Measurements from ENCODE around the gene ZNF521.
A peak's percentile ranks its signal among the peaks of the same experiment; 100 is the strongest.

ZNF521 gene

GRCh38 chr18:25250474-25250851 is 101.5 kb downstream of the ZNF521 start:
- DNase-seq (ENCODE audit: low spot score): peak; percentile 43

DNA sequence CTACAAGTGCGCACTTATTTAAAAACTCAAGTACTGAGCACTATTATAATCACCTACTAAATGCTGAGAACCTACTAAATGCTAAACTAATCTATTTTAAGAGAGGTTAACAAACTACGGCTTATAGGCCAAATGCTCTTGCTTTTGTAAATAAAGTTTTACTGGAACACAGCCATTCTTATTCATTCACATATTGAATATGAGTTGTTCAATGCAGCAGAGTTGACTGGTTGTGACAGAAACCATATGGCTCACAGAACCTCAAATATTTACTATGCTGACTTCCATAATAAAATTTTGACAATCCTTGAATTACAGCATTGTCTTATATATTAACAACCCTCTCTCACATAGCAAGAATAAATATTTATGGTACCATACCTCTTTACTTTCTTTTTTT is 103.2 kb downstream of the ZNF521 start:
- peak; percentile 29 for DNase-seq (ENCODE audit: low spot score)

DNA sequence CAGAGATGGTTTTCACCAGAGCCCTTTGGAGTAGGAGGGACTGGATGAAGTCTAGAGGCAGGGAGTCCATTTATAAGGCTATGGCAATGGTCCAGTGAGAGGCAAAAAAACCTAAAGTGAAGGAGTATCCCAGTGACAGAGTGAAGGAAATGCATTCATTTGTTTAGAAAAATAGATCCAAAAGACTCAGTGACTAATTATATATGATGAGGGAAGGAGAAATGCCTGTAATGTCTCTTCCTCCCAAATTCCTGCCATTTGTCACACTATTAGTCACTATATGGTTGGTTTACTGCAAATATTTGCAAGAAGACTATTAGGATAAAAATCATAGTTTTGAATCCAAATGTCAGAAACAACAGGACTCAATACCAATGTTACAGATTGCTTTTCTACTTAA is 104.2 kb downstream of the ZNF521 start:
- no peak for DNase-seq (ENCODE audit: low spot score)

DNA sequence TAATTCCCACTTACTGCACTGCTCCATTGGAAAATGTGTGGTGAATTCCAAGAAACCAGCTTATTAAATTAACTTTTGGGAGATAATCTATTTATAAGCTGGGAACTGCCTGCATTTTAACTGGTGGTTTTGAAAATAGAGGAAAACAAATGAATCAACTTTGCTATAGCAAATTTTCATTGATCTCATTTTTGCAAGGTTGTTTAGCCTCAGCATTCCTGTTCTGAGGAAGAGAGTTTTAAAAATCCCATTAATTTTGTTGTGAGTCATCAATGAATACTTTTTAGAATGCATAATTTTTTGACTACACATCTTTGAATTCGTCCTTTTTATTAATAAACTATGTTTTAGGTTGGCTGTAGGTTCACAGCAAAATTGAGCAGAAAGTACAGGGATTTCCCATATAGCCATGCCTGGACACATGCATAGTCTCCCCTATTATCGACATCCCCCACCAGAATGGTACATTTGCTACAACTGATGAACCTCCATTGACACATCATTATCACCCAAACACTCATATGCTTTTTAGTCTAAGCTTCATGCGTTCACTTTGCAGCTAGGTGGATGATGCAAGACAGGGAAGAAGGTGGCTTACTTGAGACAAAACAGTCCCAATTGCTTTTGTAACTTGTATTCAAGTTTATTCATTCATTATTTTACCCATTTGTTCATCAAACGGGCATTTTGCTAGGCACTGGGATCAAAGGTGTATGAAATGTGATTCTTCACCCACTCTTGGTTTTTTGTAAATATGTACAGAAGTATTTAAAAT is 106.9 kb downstream of the ZNF521 start:
- no peak for DNase-seq (ENCODE audit: low spot score)

- no peak for DNase-seq (ENCODE audit: low spot score)
These were observed 107.8 kb downstream of the ZNF521 start for GRCh38 chr18:25244170-25244569.

- no peak for DNase-seq (ENCODE audit: low spot score)
These were observed 108.2 kb downstream of the ZNF521 start for GRCh38 chr18:25243754-25244153.

- DNase-seq (ENCODE audit: low spot score): no peak
These were observed 108.7 kb downstream of the ZNF521 start for GRCh38 chr18:25243257-25243656.

DNA sequence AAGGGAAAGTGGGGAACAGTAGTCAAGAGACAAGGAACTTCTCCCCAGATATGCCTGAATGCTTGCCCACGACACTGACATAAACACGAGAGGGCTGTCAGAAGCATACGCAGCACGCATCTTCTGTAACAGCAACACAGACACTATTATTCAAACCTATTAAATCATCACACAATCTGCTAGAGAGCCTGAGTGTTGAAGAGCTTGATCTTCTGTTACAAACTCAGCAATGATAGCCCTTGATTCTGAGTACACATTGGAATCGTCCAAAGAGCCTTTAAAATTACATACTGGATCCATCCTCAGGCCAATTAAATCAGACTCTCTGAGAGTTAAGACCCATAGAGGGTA is 111.6 kb downstream of the ZNF521 start:
- DNase-seq (ENCODE audit: low spot score): no peak

- DNase-seq (ENCODE audit: low spot score): no peak
These were observed 112.2 kb downstream of the ZNF521 start for GRCh38 chr18:25239581-25240419.

DNA sequence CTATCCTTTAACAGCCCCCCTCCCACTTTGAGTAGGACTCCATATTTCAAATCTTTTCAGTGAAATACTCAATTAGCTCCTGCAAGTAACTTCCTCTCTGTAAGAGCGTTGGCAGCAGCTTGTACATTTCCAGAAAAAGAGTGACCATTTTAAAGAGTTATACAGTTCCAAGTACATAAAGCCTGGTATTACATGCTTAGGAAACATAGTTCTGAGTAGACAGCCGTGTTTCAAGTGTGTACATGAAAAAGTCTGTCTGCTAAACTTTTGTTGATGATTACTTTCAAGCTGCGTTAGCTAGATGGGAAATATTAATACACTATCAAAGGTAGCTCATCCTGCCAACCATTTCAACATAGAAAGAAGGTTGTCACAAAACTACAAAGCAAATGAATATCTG is 112.8 kb downstream of the ZNF521 start:
- DNase-seq (ENCODE audit: low spot score): no peak

DNA sequence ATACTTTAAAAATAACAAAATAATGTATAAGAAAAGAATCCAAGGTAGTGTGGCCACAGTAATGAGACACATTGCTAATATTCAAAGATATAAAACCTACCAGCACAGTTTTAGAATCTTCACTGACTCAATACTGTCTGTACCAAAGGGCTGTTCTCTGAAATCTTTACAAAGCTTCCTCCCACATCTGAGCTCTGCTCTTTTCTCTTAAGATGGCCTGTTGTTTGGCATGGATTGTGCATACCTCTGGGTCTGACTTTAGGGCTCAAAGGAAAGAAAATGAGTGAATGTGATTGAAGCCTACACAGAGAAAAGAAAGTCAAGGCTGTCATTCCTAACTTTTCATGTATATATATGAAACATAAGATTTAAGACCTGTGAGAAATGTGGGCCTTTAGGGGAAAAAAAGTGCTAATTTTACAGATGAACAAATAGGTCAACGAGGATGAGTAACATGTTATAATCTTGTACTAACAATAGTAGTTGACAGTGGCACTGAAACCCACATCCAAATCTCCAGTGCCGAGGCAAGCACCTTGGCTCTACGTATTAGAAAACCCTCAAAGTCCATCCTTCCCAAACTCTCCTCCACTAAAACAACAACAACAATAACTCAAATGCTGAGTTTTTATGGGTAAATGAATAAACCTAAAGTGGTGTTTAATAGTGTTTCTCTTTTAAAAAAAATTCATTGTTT is 114.2 kb downstream of the ZNF521 start:
- no peak for DNase-seq (ENCODE audit: low spot score)

GRCh38 chr18:25236736-25237135 is 115.2 kb downstream of the ZNF521 start:
- DNase-seq (ENCODE audit: low spot score): no peak

DNA sequence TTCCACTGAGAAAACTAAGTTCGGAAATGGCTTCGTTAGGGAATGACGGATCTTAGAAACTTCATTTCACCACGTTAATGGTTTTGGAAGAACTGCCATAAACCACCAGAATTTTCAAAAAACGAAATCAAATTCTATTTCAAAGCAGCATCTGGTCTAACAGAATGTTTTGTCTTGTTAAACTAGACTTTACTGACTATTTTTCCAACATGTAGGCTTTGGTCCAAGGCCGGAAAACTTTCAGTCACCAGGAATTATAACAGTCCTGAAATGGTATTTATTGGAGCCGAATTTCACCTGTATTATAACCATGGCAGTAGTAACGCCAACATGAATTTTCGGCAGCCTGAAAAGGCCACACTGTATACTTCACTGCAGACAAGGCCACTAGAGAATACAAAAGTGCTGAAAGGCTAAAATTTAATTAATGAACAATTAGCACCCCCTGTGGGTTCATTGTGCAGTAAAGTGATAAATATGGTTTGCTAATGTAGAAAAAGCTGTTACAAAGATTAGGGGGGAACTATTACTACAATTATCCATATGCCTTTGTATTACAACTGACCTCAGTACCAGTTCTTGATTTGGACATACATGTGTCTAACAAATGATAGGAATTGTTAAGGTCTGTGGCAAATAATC is 116.4 kb downstream of the ZNF521 start:
- DNase-seq (ENCODE audit: low spot score): no peak

DNA sequence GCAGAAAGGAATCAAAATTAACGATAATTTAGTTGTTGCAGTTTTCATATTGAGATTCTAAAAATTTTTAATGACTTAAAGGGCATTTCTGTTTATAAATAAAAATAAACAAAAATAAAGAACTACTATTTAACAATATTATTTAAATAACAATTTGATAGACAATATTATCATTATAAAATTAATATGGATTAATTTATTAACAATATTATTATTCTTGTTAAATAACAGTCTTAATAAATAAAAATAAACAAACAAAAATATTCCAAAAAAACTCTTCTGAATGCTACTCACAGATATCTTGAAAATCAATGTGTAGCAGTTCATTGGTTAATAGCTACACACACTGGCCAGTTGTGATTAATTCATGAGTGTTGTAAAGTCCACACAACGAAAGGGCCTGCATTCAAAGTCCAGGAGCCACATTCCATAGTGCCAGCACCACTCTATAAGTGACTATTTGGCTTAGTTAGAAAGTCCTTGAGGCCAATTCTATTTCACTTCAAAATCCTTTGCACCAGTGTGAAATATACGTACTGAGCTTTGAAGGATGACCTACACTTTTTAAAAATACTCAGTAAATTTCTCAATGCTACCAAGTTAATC is 117.1 kb downstream of the ZNF521 start:
- DNase-seq (ENCODE audit: low spot score): no peak

GRCh38 chr18:25234322-25234639 is 117.7 kb downstream of the ZNF521 start:
- no peak for DNase-seq (ENCODE audit: low spot score)

DNA sequence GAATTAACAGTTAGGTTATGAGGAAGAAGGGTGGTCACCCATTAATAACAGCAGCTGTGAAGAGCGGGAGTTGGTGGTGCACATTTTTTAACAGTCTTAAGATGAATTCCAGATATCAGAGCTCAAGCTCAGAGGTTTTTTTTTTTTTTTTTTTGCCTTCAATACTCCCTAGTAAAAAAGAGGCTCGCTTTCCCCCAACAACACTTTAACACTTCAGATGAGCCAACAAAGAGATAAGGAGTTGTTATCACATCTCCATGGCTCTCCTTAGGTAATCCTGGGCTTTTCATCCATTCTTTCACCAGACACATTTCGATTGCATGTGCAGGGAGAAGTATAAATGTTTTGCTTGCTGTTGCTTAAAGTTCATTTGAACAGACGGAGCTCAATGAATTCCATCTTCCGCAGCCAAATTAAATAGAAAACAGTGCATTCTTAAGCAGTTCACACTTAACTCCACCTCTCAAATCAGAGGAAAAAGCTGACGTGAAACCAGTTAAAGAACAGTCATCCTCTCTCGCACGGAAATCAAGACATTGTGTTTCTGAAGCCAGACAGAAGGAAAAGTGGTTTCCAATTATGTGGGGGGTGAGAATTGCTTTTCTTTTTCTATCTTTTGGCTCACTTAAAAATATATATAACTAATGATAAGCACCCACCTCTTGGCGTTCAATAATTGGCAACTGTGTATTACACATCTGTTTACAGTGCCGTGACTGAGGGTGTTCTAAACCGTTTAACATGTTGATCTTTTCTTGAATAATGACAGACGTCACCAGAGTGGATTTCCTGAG is 118.2 kb downstream of the ZNF521 start:
- no peak for DNase-seq (ENCODE audit: low spot score)

DNA sequence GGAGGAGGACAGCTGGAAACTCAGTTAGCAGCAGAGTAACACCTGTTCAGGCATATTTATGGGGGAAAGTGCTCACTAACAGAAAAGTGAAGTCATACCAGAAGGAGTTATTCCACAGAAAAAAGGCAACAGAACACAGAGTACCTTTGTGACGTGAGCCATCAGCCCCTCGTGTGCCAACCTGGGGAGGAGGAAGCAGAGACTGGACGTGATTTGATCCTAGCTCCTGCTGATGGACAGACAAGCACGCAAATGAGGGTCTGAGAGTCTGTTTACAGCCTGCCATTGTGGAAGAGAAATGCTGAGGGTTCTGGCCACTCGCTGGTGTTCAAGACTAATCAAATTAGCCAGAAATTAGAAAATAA is 120.7 kb downstream of the ZNF521 start:
- DNase-seq (ENCODE audit: low spot score): peak; percentile 97

GRCh38 chr18:25230658-25231326 is 121.2 kb downstream of the ZNF521 start:
- DNase-seq (ENCODE audit: low spot score): no peak

GRCh38 chr18:25229920-25230319 is 122.0 kb downstream of the ZNF521 start:
- no peak for DNase-seq (ENCODE audit: low spot score)

GRCh38 chr18:25229081-25229480 is 122.9 kb downstream of the ZNF521 start:
- peak; percentile 77 for DNase-seq (ENCODE audit: low spot score)

- no peak for DNase-seq (ENCODE audit: low spot score)
These were observed 123.6 kb downstream of the ZNF521 start for GRCh38 chr18:25228410-25228809.
